Bronchial epithelial cell (primary cell): ENCODE measurements around the gene UBE2I. TPM values are rescaled to one million over a fixed set of nuclear protein-coding genes. Genes with fewer than 3 reads are reported as not detected.
A peak's percentile ranks its signal among the peaks of the same experiment; 100 is the strongest.

Experiments
- DNase-seq: peaks from one replicate; pipeline ENCODE4 v3.0.0-alpha.2; 2010; ENCODE audit warnings: low read depth
- FAIRE-seq: peaks from 2 replicates; lab custom pipeline; 2011; peaks lifted over from hg19 to GRCh38; lab: Jason Lieb, UNC
- H3K27me3 ChIP-seq: 2 replicates; pipeline ENCODE4 v1.5.1; 2011; ENCODE audit warnings: low read length; ENCODE audit not compliant: control insufficient read depth, insufficient read depth
- H3K36me3 ChIP-seq: 2 replicates; pipeline ENCODE4 v1.5.1; 2011; ENCODE audit warnings: low read length; ENCODE audit not compliant: control insufficient read depth, insufficient read depth
- H3K4me3 ChIP-seq: 2 replicates; pipeline ENCODE4 v1.5.1; 2011; ENCODE audit warnings: mild to moderate bottlenecking, low read depth, low read length, control low read depth
- total RNA-seq: library from RNA; depleted of rRNA; stranded (reverse); fragments of >200 nt; gene quantifications from 2 replicates; pipeline ENCODE4 v1.2.1, GENCODE V29; 2014
- TF ChIP-seq, protein P1 (sequence below): IDR thresholded peaks from 2 replicates; pipeline ENCODE4 v1.5.1; 2011; ENCODE audit warnings: mild to moderate bottlenecking, moderate library complexity, low read length, control low read depth, inconsistent platforms; ENCODE audit not compliant: insufficient read depth, severe bottlenecking

The UBE2I gene
- total RNA-seq, 1 donor from 2014 or later: 49.8 TPM

DNA sequence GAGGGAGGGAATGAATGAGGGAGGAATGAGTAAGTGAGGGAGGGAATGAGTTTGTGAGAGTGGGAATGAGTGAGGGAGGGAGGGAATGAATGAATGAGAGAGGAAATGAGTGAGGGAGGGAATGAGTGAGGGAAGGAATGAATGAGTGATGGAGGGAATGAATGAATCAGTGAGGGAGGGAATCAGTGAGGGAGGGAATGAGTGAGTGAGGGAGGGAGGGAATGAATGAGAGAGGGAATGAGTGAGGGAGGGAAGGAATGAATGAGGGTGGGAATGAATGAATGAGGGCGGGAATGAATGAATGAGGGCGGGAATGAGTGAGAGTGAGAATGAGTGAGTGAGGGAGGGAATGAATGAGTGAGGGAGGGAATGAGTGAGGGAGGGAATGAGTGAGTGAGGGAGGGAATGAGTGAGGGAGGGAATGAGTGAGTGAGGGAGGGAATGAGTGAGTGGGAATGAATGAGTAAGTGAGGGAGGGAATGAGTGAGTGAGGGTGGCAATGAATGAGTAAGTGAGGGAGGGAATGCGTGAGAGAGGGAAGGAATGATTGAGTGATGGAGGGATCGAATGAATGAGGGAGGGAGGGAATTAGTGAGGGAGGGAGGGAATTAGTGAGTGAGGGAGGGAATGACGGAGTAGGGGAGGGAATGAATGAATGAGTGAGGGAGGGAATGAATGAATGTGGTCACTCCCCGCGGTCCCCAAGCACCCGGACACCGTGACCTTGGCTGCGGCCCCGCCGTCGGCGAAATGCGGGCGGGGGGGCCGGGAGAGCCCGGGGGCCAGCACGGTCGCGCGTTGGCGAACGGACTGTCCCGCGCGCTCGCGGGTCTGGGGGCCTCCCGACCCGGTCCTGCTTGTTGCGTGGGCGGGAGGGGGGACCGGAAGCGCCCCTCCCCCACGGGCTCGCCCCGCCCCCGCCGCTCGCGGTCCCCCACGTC lies 1.1 kb upstream of the UBE2I start:
- Histone ChIP-seq H3K27me3 (no peaks in the 10 kb centered on the region), H3K4me3 (peak overlapping the region; percentile 56), H3K36me3 (peaks cover 8% of the 10 kb centered on the region)
- DNase-seq (peak; percentile 49), FAIRE-seq (no peak)
- TF ChIP-seq, protein P1, sequence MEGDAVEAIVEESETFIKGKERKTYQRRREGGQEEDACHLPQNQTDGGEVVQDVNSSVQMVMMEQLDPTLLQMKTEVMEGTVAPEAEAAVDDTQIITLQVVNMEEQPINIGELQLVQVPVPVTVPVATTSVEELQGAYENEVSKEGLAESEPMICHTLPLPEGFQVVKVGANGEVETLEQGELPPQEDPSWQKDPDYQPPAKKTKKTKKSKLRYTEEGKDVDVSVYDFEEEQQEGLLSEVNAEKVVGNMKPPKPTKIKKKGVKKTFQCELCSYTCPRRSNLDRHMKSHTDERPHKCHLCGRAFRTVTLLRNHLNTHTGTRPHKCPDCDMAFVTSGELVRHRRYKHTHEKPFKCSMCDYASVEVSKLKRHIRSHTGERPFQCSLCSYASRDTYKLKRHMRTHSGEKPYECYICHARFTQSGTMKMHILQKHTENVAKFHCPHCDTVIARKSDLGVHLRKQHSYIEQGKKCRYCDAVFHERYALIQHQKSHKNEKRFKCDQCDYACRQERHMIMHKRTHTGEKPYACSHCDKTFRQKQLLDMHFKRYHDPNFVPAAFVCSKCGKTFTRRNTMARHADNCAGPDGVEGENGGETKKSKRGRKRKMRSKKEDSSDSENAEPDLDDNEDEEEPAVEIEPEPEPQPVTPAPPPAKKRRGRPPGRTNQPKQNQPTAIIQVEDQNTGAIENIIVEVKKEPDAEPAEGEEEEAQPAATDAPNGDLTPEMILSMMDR: no peak

- FAIRE-seq: peak; percentile 77
- Histone ChIP-seq H3K27me3 (no peaks in the 10 kb centered on the region), H3K36me3 (peaks cover 23% of the 10 kb centered on the region), H3K4me3 (peak overlapping the region; percentile 56)
- DNase-seq: no peak
- TF ChIP-seq, protein P1: no peak
Measured at GRCh38 chr16:1309888-1310831, 724 bp downstream of the UBE2I start.

- Histone ChIP-seq H3K27me3 (no peaks in the 10 kb centered on the region), H3K36me3 (peaks cover 23% of the 10 kb centered on the region), H3K4me3 (peak overlapping the region; percentile 56)
- DNase-seq (no peak), FAIRE-seq (no peak)
- TF ChIP-seq, protein P1: no peak
Measured at GRCh38 chr16:1310832-1311200, 1.4 kb downstream of the UBE2I start.

DNA sequence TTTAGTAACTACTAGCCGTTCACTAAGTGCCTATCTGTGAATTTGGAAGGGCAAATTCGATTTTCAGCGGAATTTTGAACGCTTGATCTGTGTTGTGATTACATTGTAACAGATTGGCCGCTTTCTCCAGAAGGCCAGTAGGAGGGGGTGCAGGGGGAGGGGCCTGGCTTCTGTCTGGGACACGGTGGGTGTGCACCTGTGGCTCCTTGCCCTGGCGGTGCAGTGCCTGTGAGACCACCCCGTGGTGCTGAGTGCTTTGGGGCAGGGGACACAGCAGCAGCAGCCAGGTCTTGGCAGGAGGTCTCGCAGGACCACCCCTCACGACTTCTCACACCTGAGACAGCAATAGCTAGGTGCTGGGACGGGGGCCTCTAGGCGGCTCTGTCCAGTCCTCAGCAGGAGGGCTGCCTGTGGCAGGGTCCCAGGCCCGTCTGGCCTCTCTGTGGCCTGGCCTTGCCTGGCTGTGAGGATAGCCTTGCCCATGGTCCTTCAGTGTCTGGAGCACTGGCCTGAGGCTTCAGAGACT lies 1.8 kb downstream of the UBE2I start:
- Histone ChIP-seq H3K36me3 (peaks cover 25% of the 10 kb centered on the region), H3K27me3 (no peaks in the 10 kb centered on the region), H3K4me3 (peak overlapping the region; percentile 56)
- DNase-seq (no peak), FAIRE-seq (no peak)
- TF ChIP-seq, protein P1: no peak

- DNase-seq (no peak), FAIRE-seq (no peak)
- H3K36me3 ChIP-seq: peaks cover 28% of the 10 kb centered on the region
- H3K27me3 ChIP-seq: no peaks in the 10 kb centered on the region
- H3K4me3 ChIP-seq: no peak overlapping the region
- TF ChIP-seq, protein P1: no peak
Measured at GRCh38 chr16:1311738-1312466, 2.5 kb downstream of the UBE2I start.
